Thyroid gland (tissue), 4 donors: ENCODE results near the gene SECTM1. TPM values are rescaled to one million over a fixed set of nuclear protein-coding genes. Genes with fewer than 3 reads are reported as not detected.

Source experiments
- DNase-seq, 2 donors: peaks; one replicate each; pipeline ENCODE4 v3.0.0-alpha.2; 2019
- H3K27ac ChIP-seq, 3 donors: fragments of 200-600 bp; sonication (generic); 1 replicate in 2 of 3; 2 replicates in 1 of 3; pipeline ENCODE4 v1.5.1; 2016 to 2019; ENCODE audit warnings: mild to moderate bottlenecking in 1 of 3, moderate library complexity in 1 of 3
- H3K27me3 ChIP-seq: fragments of 200-600 bp; sonication (generic); one replicate; pipeline ENCODE4 v1.5.1; 2019
- H3K36me3 ChIP-seq, 2 donors: fragments of 200-600 bp; sonication (generic); one replicate each; pipeline ENCODE4 v1.5.1; 2016 to 2019
- H3K4me1 ChIP-seq, 2 donors: fragments of 200-600 bp; sonication (generic); one replicate each; pipeline ENCODE4 v1.5.1; 2017 to 2019
- H3K4me3 ChIP-seq, 3 donors: fragments of 200-600 bp; sonication (generic); replicated peaks in 1 of 3; 1 replicate in 2 of 3; 2 replicates in 1 of 3; pipeline ENCODE4 v1.5.1; 2016; ENCODE audit warnings: mild to moderate bottlenecking in 1 of 3
- H3K9me3 ChIP-seq: fragments of 200-600 bp; sonication (generic); one replicate; pipeline ENCODE4 v1.5.1; 2017
- CTCF ChIP-seq, 6 experiments: fragments of 200-600 bp in 3 of 6; fragments of 450-650 bp in 3 of 6; sonication (generic) in 3 of 6; IDR thresholded peaks; one replicate each; pipeline ENCODE4 v1.5.1; 2016 to 2019; ENCODE audit warnings: antibody characterized with exemption in 6 of 6, mild to moderate bottlenecking in 2 of 6, inconsistent platforms in 1 of 6, moderate library complexity in 1 of 6
- POLR2A ChIP-seq, 2 donors: fragments of 450-650 bp; IDR thresholded peaks; one replicate each; pipeline ENCODE4 v1.6.1; 2017; ENCODE audit warnings: antibody characterized with exemption in 2 of 2, mild to moderate bottlenecking in 2 of 2, moderate library complexity in 1 of 2
- WGBS, 2 donors: methylation state at CpG; one replicate each; pipeline ENCODE4 v1.1.5; 2017; 5-methylcytosine and 5-hydroxymethylcytosine counted together
- intact Hi-C: fragments of 100-400 bp; cut with DNase I; formaldehyde crosslinking; loops from one replicate; pipeline ENCODE4 v1.15.1; 2023
- total RNA-seq, 4 donors: library from RNA; depleted of rRNA; stranded (reverse); fragments of >200 nt; gene quantifications; one replicate each; pipeline ENCODE4 v1.2.3, GENCODE V29; 2016

SECTM1 gene
- total RNA-seq, 4 donors from 2014 or later: 4.1 to 15.3 (median 5.1) TPM

DNA sequence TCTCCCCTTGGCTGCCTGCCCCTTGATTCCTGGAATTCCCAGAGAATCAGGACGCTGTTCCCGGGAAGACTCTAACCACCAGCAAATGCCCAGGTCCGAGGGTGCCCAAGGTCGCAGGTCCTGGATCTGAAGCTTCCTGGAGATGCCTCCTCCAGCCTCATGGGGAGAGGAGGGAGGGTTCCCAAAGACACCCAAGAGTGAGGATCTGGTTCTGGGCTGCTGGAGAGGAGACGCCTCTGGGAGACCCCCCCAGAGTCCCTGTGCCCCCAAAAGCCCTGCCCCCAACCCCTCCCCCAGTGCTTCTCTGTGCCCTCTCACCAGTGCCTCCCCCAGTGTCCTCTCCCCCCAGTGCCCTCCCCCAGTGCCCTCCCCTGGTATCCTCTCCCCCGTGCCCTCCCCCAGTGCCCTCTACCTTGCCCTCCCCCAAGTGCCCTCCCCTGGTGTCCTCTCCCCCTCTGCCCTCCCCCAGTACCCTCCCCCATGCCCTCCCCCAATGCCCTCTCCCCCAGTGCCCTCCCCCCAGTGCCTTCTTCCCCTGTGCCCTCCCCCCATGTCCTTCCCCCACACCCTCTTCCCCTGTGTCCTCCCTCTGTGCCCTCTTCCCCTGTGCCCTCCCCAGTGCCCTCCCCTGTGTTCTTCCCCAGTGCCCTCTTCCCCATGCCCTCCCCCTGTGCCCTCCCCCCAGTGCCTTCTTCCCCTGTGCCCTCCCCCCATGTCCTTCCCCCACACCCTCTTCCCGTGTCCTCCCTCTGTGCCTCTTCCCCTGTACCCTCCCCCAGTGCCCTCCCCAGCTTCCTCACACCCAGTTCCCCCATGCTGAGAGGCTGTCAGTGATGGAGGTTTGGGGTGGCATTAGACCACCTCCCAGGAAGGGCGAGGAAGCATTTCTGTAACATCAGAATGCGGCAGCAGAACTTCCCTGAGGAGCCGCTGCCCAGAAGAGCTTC is 6.3 kb upstream of the SECTM1 start:
- no peaks in the 10 kb centered on the region for H3K36me3 ChIP-seq
- no peak for TF ChIP-seq POLR2A (IDR thresholded peaks at IDR 0.05)
- TF ChIP-seq CTCF (IDR thresholded peaks at IDR 0.05): no peak
- DNase-seq: no peak
- WGBS, 2 donors: 49 to 64% methylated on average over 8 to 9 of the region's 10 CpGs
- no peak overlapping the region for H3K27ac ChIP-seq
- H3K4me1 ChIP-seq: peaks cover 10 to 17% of the 10 kb centered on the region in 2 donors
- no peak overlapping the region for H3K4me3 ChIP-seq
- intact Hi-C loops: no loop called here
- H3K9me3 ChIP-seq: no peaks in the 10 kb centered on the region
- H3K27me3 ChIP-seq: no peaks in the 10 kb centered on the region

DNA sequence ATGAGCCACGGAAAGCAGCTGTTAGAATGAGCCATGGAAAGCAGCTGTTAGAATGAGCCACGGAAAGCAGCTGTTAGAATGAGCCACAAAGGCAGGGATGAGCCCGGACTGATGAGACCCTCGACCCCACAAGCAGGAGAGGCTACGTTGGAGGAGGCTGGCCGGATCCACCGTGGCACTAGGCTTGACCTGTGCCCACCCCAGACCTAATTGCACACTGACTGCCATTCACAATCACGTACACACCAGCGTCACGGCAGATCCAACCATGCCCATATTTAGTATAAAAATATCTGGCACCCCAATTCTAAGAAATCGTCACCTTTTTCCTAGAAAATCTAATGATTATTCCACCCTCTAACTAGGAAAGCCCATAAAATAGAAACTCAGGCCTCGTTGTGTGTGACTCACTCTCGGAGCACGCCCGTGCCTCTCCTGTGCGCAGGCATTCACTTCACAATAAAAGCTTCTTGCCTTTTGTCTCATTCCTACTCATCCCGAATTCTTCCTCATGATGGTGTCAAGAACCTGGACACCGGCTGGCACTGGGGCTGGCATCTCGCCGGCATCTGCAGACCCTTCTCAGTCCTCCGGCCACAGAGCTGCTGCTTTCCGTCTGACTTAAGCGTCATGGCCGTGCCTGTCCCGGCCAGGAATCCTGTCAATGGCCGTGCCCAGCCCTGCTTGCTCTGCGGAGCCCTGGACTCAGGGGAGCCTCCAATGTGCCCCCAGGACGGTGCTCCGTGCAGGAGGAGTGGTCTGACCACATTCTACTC is 5.5 kb upstream of the SECTM1 start:
- H3K4me1 ChIP-seq: peaks cover 17 to 26% of the 10 kb centered on the region in 2 donors
- WGBS, 2 donors: 42 to 53% methylated on average over 26 to 29 of the region's 29 CpGs
- peak in 1 of 2 donors; percentile 21 for DNase-seq
- no peak overlapping the region for H3K27ac ChIP-seq
- H3K36me3 ChIP-seq: no peaks in the 10 kb centered on the region
- H3K27me3 ChIP-seq: no peaks in the 10 kb centered on the region
- TF ChIP-seq CTCF (IDR thresholded peaks at IDR 0.05) (no peak), POLR2A (IDR thresholded peaks at IDR 0.05) (no peak)
- H3K9me3 ChIP-seq: no peaks in the 10 kb centered on the region
- intact Hi-C loops: no loop called here
- H3K4me3 ChIP-seq: no peak overlapping the region

- Histone ChIP-seq H3K9me3 (no peaks in the 10 kb centered on the region), H3K4me3 (peak overlapping the region in 1 of 3 donors; percentile 34), H3K27ac (peak overlapping the region in 2 of 3 donors; percentile 30 to 74), H3K36me3 (no peaks in the 10 kb centered on the region), H3K4me1 (peaks cover 31 to 52% of the 10 kb centered on the region in 2 donors), H3K27me3 (no peaks in the 10 kb centered on the region)
- peak in 1 of 2 donors; percentile 29 for DNase-seq
- WGBS, 2 donors: 45 to 63% methylated on average over 11 to 16 of the region's 16 CpGs
- TF ChIP-seq CTCF (IDR thresholded peaks at IDR 0.05): no peak
- TF ChIP-seq POLR2A (IDR thresholded peaks at IDR 0.05): no peak
- intact Hi-C loops: no loop called here
Observed at GRCh38 chr17:82334622-82335394, 1.2 kb upstream of the SECTM1 start.

- intact Hi-C loops: no loop called here
- Histone ChIP-seq H3K27me3 (no peaks in the 10 kb centered on the region), H3K36me3 (no peaks in the 10 kb centered on the region), H3K9me3 (no peaks in the 10 kb centered on the region), H3K4me3 (peak overlapping the region in 1 of 3 donors; percentile 46), H3K4me1 (peaks cover 28 to 47% of the 10 kb centered on the region in 2 donors), H3K27ac (no peak overlapping the region)
- no peak for DNase-seq
- TF ChIP-seq CTCF (IDR thresholded peaks at IDR 0.05) (no peak), POLR2A (IDR thresholded peaks at IDR 0.05) (no peak)
- WGBS, 2 donors: 56 to 92% methylated on average over 18 to 22 of the region's 25 CpGs
Observed at GRCh38 chr17:82334204-82334621, 647 bp upstream of the SECTM1 start.
